CD4-positive, alpha-beta T cell treated with Interleukin-1 beta for 1 hour (primary cell): ENCODE measurements around the gene LONP1.
"Not testable (repeated sequence)": the region's sequence is repeated elsewhere in the genome, so short reads cannot be mapped to it uniquely, and the experiment has no call there.

Source experiments
- DNase-seq, 2 donors: peaks; one replicate each; pipeline ENCODE4 v3.0.0-alpha.2; 2020 to 2022

Gene LONP1

DNA sequence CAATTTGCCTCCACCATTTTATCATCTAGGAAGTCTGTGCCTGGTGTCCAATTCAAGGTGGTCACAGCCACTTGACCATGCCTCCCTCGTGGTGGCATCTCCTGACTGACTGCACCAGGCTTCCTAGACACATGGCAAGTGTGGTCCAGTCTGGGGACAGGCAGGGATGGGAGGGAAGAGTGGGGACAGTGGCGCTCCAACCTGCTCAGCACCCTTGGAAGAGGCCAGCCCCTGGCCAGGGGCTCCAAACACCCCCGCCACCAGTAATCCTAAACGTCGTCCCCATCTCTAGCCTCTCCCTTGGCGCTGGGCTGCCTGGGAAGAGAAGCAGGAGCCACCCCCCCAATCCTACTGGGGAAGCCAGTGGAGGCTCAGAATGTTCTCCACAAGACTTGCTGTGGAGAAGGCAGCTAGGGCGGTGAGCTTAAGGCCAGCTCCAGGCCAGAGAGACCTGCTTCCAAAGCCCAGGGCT lies 27.2 kb downstream of the LONP1 start:
- no peak for DNase-seq

DNA sequence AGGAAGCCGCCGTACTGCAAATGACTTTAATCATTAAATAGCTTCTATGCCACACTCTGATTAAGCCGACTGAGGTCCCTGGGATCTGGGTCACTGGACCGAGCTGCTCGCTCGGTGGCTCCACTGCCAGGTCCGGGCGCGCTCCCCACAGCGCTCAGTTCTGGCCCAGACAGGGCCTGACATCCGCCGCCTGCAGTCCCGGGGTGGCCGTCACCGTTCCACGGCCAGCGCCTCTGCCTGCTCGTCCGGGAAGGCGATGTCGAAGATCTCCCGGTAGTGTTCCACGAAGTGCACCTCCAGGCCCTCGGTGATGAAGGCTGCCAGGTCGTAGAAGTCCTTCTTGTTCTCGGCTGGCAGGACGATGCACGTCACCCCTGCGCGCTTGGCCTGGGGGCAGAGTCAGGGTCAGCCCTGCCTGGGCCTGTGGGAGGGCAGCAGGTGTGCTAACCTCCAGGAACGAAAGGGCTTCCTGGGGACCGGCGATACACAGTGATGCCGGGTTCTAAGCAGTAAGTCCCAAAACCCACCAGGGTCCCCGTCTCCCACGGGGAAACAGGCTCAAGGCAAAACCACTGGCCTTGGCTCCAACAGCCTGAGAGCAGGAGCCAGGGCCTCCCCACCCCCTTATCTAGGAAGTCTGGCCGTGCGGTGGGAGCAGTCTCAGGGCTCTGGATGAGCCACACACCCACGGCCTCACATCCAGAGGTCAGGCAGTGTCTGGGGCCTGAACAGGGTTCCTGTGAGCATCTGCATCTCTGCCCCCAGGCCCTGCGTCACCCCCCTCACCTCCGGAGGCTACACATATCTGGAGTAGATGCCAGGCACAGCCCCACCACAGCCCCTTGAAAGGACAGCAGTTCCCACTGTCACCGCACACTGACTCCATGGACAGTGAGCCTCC lies 27.9 kb downstream of the LONP1 start:
- DNase-seq: no peak

DNA sequence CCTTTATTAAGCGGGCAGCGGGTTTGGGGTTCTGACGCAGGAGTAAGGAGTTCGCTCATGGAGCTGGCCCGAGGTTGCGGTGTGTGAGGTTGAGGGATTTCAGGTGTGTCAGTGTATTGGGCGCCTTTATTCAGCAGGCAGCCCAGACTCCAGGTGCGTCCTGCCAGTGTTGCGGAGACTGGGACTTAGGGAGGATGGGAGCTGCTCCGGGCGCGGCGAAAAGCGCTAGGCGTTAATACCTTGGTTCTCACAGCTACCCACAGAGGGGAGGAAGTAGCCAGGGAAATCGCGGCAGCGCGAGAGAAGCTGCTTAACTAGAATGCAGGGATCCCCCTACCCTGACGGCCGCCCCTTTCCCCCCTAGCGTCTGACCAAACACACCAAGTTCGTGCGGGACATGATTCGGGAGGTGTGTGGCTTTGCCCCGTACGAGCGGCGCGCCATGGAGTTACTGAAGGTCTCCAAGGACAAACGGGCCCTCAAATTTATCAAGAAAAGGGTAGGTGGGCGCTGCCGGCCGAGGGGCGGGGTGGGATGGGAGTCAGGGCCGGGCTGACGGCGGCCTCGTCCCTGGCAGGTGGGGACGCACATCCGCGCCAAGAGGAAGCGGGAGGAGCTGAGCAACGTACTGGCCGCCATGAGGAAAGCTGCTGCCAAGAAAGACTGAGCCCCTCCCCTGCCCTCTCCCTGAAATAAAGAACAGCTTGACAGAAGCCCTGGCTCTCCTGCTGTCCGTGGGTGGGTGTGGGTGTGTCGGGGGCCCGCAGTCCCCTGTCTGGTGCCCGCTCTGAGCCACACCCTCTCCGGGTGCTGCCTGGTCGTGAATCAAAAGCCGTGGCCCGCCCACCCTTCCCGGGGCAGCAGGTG lies 28.8 kb downstream of the LONP1 start:
- peak; percentile 14 to 41 for DNase-seq

DNA sequence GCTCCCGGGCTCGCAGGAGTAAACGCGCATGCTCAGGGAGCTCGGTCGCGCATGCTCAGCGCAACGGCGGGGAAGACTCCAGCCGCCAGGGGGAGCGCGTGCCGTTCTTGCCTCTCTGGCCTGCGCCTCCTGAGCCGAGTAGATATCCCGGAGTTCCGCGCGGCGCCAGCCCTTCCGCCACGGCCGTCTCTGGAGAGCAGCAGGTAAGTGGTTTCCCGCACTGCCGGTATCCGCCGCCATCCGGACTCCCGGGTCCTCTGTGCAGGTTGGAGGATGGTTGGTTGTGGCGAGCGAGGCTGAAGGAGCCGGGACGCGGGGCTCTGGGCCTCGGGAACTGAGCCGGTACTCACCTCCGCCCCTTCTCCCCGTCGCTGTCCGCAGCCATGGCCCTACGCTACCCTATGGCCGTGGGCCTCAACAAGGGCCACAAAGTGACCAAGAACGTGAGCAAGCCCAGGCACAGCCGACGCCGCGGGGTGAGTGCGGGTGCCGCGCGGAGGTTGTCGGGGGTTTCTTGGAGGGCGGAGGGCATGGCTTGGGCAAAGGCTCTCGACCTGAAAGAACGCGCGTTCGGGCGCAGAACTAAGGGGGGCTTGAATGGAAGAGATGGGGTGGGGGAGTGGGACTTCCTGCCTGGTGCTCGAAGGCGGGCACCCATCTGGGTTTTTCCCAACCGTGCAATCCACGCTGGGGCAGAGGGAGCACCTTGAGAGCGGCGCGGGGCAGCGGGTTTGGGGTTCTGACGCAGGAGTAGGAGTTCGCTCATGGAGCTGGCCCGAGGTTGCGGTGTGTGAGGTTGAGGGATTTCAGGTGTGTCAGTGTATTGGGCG lies 29.6 kb downstream of the LONP1 start, which contains the start of gene RPL36:
RPL36 (plus strand) TSS at position 171 of the 830 bp plus-strand sequence; CDS start at position 384, 213 bp downstream.
- DNase-seq: peak; percentile 98 to 99

DNA sequence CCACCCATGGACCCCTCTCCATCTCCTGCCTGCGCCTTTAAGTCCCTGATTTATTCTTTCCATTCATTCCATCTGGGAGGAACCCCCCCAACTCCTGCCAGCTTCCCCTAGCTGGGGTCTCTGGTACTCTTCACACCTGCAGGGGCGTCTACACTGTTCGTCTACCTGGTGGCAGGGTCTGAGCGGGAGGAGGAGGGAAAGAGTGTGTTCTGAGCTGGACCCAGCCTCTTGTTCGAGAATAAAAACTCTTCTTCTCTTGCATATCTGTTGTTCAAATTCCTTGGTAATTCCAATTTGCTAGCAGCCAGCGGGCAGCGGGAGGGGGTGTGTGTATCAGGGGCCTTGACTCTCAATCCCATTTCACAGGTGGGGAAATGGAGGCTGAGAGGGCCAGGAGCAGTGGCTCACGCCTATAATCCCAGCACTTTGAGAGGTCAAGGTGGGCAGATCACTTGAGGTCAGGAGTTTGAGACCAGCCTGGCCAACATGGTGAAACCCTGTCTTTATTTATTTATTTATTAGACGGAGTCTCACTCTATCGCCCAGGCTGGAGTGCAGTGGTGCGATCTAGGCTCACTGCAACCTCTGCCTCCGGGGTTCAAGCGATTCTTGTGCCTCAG lies 31.6 kb downstream of the LONP1 start:
- DNase-seq: not testable (repeated sequence)

DNA sequence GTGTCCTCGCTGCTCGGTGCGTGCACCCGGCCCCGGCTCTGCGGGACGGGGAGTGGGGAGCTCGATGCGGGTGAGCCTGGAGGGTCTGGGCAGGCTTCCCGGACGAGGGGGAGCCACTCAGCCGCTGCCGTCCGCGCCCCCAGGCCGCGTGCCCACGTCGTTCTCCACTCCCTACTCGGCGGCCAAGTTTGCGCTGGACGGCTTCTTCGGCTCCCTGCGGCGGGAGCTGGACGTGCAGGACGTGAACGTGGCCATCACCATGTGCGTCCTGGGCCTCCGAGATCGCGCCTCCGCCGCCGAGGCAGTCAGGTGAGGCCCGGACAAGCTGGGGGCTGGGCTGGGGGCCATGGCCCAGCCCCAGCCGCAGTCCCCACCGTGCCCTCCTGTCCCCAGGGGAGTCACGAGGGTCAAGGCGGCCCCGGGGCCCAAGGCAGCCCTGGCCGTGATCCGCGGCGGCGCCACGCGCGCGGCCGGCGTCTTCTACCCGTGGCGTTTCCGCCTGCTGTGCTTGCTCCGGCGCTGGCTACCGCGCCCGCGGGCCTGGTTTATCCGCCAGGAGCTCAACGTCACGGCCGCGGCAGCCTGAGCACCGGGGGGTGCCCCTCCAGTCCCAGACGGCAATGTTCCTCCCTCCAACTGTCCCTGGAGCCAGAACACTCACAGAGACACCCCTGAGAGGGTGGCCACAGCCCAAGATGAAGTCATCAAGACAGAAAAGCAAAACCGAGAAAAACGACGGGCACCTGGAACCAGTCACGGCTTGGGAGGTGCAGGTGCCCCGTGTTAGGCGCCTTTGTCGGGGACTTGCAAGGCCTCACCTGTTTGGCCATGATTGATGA lies 32.4 kb downstream of the LONP1 start:
- no peak for DNase-seq

DNA sequence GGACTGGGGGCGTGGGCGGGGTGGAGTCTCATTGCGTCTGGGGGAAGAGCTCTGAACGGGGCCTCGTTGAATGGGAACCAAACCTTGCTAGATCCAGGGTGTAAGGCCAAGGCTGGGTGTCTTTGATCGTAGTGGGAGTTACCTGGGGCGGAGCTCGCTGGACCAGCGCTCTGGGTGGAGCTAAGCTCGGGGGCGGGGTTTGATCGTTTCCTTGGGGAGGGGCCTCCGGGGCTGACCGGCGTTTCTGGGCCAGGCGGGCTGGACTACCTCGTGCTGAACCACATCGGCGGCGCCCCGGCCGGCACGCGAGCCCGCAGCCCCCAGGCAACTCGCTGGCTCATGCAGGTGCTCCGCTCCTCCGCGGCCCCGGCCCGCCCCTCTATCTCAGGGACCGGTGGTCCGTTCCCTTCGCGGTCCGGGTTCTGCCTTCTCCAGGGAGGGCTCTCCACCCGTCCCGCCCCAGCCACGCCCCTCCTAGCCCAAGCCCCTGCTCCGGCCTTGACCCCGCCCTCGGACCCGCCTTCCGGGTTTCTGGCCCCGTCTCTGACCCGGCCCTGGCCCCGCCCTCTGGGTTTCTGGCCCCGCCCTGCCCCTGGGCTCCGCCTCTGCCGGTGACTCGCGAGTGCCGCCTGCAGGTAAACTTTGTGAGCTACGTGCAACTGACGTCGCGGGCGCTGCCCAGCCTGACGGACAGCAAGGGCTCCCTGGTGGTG lies 33.1 kb downstream of the LONP1 start:
- DNase-seq: peak; percentile 95 to 96

DNA sequence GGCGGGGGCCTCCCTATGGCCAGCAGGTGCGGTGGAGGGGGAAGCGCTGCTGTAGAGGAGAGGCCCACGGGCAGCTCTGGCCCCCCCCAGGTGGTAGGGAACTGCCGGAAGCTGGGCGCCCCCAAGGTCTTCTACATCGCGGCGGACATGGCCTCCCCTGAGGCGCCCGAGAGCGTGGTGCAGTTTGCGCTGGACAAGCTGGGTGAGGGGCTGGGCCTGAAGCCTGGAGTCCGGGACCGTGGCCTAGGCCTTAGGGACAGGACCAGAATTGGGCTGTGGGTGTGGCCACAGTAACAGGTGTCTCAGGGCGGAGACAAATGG lies 33.7 kb downstream of the LONP1 start:
- no peak for DNase-seq

DNA sequence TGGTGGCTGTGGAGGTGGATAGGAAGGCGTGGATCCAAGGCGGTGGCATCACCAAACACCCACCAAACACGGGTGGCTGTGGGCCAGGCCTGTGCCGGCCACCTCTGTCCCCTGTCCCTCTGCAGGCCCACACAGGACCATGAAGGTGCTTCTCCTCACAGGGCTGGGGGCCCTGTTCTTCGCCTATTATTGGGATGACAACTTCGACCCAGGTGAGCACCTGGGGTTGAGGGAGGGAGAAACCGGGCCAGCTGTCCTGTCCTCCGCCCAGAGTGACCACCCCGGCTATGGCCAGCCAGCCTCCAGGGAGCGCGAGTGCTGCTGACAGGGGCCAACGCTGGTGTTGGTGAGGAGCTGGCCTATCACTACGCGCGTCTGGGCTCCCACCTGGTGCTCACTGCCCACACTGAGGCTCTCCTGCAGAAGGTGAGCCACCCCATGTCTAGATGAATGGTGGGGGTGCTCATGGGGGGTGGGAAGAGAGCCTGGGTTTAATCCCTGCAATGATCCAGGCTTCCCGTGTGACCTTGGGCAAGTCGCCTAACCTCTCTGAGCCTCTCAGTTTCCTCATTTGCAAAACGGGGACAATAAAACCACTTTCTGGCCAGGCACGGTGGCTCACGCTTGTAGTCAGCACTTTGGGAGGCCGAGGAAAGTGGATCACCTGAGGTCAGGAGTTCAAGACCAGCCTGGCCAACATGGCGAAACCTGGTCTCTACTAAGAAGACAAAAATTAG lies 35.1 kb downstream of the LONP1 start:
- no peak for DNase-seq

DNA sequence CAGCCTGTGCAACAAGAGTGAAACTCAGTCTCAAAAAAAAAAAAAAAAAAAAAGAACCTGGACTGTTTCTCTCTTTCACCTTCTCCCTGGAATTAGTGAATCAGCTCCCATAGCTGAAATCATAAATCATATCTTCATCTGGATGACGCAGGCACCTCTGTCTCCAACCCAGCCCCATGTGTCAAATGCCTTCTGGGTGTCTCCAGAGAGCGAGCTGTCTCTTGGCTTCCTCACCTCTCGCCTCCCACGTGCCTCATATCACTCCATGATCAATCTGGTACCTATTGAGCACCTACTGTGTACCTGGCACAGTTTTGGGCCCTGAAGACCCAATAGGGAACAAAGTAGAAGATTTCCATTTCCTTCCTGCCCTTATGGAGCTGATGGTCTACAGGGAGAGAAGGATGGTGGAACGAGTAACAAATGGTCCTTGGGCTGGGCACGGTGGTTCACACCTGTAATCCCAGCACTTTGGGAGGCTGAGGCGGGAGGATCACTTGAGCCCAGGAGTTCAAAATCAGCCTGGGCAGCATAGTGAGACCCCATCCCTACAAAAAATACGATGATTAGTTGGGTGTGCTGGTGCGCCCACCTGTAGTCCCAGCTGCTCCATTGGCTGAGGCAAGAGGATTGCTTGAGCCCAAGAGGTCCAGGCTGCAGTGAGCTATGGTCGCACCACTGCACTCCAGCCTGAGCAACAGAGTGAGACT lies 36.6 kb downstream of the LONP1 start:
- DNase-seq: no peak

DNA sequence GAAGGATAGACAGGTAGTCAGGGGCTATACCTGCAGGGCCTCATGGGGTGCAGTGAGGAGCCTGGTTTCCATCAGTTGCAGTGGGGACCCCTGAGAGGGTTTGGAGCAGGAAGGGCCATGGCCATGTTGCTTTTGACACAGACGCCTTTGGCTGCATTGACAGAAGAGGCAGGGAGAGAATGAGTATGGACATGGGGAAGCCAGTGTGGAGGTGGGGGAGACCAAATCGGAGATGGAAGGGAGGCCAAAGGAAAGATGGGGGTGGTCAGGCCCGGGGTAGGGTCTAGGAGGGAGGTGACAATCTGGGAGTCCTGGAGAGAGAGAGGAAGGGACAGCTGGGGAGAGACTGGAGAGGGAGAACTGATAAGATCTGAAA lies 37.9 kb downstream of the LONP1 start:
- DNase-seq: no peak

DNA sequence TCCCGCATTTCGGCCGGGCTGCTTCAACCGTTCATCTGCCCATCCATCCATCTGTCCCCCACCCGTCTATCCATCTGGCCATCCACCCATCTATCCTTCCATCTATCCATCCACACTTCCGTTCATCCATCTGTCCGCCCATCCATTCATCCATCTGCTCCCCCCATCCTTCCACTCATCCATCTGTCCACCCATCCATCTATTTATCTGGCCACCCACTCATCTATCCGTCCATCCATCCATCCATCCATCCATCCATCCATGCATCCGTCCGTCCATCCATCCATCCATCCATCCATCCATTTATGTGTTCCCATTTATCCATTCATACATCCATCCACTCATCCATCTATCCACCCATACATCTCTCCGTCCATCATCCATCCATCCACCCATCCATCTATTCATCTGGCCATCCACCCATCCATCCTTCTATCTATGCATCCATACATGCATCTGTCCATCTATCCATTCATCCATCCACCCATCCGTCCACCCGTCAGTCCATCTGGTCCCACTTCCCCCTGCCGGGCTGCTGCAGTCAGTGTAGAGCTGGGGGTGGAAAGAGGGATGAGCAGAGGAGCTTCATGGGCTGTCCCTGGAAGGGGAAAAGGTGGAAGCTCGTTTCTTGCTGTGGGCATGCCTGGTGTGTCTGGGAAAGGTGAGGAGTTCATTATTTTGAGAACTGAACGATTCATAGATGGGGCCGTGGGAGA lies 38.4 kb downstream of the LONP1 start:
- no peak for DNase-seq

DNA sequence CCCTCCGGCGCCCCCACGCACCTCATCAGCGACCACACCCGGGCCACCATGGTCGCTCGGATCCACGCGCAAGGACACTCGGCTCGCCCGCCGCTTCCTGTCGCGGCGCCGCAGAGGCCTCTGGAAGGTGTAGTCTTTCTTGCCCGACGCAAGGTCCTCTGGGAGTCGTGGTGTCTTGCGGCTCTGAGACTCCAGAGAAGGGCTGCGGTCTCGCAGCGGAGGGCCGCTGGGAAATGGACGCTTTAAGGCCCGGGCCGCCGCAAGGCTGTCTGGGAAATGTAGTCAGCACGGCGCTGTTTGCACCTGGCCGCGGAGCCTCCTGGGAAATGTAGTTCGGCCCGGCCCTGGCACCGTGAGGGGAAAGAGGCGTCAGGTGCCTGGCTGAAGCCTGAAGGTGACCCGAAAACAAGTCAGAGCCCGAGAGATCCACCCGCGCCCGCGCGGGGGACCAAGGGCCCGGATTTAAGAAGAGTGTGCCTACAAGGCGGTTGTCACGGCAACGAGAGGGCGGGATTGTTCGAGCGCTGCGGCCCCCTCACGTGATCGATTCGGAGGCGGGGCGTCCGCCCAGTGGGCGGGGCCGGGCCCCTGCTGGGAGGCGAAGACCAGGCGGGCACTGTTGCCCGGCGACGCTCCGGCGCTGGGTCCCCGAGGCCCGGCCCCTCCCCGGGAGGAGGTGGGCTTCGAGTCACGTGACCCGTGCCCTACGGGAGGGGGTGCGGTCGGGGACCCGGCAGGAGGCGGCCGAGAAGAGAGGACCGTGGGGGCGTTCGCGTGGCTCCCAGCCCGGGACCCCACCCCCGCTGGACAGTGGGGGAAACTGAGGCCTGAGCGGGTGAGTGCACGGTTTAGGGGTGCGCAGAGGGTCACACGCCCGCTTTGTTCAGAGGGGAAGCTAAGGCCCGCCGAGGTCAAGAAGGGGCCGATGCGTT lies 39.2 kb downstream of the LONP1 start, which contains the start of the genes HSD11B1L and MICOS13:
HSD11B1L (plus strand) TSS at position 591 of the 932 bp plus-strand sequence. CDS start 3,806 bp downstream, outside the sequence.
MICOS13 (minus strand) TSS at position 80 of the 932 bp plus-strand sequence; CDS start at position 50, 30 bp downstream.
- DNase-seq: peak; percentile 99

DNA sequence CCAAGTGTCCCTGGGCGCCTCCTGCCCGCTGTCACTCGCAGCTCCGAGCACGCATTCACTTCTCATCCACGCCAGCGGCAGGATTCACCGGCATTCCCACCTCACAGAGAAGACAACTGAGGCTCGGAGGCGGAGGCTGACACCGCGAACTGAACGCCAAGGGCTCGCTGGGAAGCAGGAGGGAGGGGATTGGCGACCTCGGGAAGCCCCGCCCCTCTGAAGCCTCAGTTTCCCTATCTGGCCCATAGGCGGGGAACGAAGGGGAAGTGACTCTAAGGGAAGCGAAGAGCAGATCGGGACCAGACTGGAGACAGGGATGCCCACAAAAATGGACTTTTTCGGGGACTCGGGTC lies 39.9 kb downstream of the LONP1 start:
- no peak for DNase-seq

DNA sequence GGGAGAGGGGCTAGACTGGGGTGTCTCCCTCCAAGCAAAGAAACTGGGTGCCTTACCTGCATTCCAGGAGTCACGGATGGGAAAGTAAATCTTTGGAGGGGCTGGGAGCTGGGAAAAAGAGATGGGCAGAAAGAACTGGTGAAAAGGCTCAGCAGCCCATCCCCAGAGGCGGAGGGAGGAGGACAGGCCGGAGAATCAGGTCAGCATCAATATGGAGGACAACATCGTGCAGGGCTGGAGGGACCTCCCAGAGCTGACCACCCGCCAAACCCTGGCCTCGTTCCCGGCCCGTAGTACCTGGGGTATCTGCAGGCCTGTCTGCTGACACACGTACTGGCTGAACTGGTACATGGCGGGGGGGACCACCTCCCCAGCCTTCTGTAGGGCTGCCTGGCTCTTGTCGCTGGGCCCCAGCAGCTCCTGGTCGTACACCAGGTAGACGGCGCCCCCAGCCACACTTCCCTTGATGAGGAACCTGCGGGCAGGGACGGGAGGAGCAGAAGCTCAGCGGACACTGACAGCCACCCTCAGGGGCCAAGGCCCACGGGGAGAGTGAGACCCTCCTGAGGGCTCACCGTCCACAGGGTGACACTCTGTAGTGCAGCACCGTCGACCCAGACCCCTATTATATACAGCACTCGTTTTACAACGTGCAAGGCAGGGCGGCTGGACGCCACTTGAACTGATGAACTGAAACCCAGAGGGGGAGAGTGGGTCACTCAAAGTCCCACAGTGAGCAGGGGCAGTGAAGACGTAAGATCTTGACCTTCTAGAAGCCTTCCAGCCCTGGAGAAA lies 40.5 kb downstream of the LONP1 start:
- no peak for DNase-seq

DNA sequence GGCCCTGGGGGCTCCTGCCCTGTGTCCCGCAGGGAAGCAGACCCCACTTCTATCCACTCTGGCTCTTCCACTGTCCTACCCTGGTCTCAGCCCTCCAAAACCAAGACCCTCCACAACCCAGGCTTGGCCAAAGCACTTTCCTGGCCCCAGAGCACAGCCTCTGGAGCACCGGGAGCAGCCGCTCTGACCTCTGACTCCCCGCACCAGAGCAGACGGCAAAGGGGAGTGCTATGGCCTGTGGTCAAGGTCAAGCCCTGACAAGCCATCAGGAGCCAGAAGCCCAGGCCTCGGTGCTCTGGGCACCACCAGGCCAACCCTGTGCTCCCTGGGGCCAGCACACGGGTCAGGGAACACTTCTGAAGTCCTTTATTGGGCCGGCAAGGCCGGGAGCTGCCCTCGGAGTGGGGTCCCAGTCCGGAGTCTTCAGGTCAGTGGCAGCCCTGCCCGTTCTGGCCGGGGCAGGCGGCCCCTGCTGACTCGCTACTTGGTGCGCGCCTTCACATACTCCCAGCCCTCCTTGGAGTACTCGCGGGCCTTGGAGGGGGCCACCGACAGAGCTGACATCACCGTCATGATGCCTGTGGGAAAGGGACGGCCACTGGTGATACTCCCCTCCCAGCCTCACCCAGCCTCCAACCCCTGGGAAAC lies 41.8 kb downstream of the LONP1 start:
- no peak for DNase-seq
